Measurements from ENCODE around the gene KLF2. TPM values are rescaled to one million over a fixed set of nuclear protein-coding genes. Genes with fewer than 3 reads are reported as not detected.

The KLF2 gene
- total RNA-seq, 4 donors from 2014 or later, result 115 to 236 (median 167) TPM

DNA sequence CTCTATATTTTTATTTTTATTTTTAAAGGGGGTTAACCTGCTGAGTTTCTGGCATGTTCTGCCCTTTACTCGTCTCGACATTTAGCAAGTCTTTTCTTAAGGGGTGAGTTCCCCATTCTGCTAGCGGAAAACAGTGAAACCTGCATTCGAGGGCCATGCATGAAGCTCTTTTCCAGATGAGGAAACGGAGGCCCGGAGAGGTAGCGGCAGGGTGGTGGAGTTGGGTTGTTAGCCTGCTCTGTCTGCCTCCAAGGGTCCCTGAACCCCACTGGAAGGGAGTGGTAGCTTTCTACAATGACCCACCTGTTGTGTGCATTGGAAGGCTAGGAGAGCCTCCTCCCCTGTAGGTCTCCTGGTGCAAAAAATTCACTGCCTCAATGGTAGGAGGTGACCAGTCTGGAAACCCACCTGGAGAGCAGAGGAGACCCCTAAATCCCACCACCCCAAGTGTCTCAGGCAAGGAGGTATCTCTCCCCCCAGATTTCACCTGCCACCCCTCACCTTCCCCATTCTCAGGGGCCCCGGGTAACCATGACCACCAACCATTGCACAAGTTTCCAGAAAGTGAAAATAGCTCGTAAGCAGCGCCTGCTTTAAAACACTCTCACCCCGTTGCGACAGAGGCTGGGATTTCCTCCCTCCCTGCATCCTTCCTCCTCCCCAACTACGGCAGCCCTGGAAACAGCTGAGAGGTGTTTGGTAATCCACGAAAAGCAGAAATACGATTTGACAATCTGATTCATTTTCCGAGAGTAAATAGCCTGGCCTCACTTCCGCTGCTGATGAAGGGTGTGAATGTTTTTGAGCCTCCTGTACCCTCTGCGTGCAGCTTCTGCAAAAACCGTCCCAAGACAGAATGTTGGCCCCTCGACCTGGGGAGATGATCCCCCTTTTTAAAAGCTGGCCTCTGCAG lies 3.5 kb downstream of the KLF2 start:
- no peaks in the 10 kb centered on the region for H3K9me3 ChIP-seq
- TF ChIP-seq POLR2A (IDR thresholded peaks at IDR 0.05) (no peak), EP300 (IDR thresholded peaks at IDR 0.05) (peak; percentile 91 to 97)
- H3K27ac ChIP-seq, result peak overlapping the region; percentile 80 to 98 (median 88)
- H3K4me3 ChIP-seq, result peak overlapping the region; percentile 61 to 98 (median 78)
- no peaks in the 10 kb centered on the region for H3K27me3 ChIP-seq
- H3K36me3 ChIP-seq, result peaks cover 6 to 35% (median 19%) of the 10 kb centered on the region in 3 donors
- peaks cover 0 to 51% (median 28%) of the 10 kb centered on the region in 4 donors for H3K4me1 ChIP-seq
- DNase-seq (ENCODE audit: low spot score in 2 of 2), result peak; percentile 78 to 92
- 39% methylated on average over 20 of the region's 20 CpGs for WGBS, 2 donors

DNA sequence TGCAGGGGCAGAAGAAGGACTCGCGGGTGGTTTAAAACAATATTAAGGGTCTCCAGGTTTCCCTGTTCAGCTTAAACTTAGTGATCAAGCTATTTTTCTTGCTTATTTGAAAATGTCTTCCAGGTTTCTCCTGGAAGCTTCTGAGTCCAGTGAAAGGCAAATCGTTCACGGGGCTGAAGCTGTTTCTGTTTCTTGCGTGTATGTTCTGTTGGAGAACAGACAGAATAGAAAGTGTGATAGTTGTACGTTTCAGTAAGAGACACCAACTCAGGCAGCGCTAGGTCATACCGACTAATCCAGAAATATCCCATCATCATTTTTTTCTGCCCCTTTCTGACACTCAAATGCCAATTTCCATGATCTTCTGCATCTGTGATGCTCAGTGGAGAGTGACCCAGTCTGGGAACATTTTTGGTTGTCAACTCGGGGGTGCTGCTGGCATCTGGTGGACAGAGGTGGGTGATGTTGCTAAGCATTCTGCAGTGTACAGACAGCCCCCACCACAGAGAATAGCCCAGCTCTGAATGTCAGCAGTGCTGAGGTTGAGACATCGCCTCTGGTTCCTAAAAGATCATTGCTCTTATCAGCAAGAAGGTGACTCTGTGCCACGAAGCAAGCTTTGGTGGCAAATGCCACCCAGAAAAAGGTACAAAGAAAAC lies 4.3 kb downstream of the KLF2 start:
- peak overlapping the region; percentile 80 to 98 (median 88) for H3K27ac ChIP-seq
- TF ChIP-seq CTCF (IDR thresholded peaks at IDR 0.05), result no peak
- peak in 1 of 2 donors; percentile 3 for TF ChIP-seq EP300 (IDR thresholded peaks at IDR 0.05)
- peaks cover 6 to 35% (median 19%) of the 10 kb centered on the region in 3 donors for H3K36me3 ChIP-seq
- H3K4me3 ChIP-seq, result peak overlapping the region in 2 of 4 donors; percentile 61 to 91
- WGBS, 2 donors, result 44 to 48% methylated on average over 11 of the region's 11 CpGs
- H3K27me3 ChIP-seq, result no peaks in the 10 kb centered on the region
- peaks cover 0 to 43% (median 27%) of the 10 kb centered on the region in 4 donors for H3K4me1 ChIP-seq
- no peaks in the 10 kb centered on the region for H3K9me3 ChIP-seq
- DNase-seq (ENCODE audit: low spot score in 2 of 2), result no peak

DNA sequence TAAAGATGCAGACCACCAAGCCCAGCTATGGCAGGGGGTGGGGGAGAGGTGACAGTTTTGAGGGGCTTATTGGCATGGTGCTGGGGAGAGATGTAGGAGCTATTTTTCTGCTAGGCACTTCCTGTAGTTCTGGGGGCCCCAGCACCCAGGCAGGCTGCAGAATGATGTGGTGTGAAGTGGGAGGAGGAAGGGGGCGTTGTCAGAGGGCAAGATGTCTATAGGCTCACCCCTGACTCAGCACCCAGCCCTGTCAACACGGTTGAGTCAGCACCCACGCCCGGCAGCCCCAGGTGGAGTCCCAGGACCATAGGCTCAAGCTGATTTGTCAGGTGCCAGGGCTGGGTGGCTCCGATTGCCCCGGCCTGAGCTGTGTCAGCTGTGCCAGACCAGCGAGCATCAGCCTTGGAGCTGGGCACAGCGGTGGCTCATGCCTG lies 5.8 kb downstream of the KLF2 start:
- Histone ChIP-seq H3K36me3 (peaks cover 6 to 29% (median 19%) of the 10 kb centered on the region in 3 donors), H3K27ac (peak overlapping the region in 3 of 4 donors; percentile 27 to 72 (median 64)), H3K27me3 (no peaks in the 10 kb centered on the region), H3K4me1 (peaks cover 0 to 39% (median 23%) of the 10 kb centered on the region in 4 donors), H3K9me3 (no peaks in the 10 kb centered on the region), H3K4me3 (no peak overlapping the region)
- no peak for DNase-seq (ENCODE audit: low spot score in 2 of 2)
- 37 to 45% methylated on average over 7 to 8 of the region's 8 CpGs for WGBS, 2 donors
- no peak for TF ChIP-seq EP300 (IDR thresholded peaks at IDR 0.05)
- TF ChIP-seq POLR2A (IDR thresholded peaks at IDR 0.05), result no peak
- TF ChIP-seq CTCF (IDR thresholded peaks at IDR 0.05), result no peak

DNA sequence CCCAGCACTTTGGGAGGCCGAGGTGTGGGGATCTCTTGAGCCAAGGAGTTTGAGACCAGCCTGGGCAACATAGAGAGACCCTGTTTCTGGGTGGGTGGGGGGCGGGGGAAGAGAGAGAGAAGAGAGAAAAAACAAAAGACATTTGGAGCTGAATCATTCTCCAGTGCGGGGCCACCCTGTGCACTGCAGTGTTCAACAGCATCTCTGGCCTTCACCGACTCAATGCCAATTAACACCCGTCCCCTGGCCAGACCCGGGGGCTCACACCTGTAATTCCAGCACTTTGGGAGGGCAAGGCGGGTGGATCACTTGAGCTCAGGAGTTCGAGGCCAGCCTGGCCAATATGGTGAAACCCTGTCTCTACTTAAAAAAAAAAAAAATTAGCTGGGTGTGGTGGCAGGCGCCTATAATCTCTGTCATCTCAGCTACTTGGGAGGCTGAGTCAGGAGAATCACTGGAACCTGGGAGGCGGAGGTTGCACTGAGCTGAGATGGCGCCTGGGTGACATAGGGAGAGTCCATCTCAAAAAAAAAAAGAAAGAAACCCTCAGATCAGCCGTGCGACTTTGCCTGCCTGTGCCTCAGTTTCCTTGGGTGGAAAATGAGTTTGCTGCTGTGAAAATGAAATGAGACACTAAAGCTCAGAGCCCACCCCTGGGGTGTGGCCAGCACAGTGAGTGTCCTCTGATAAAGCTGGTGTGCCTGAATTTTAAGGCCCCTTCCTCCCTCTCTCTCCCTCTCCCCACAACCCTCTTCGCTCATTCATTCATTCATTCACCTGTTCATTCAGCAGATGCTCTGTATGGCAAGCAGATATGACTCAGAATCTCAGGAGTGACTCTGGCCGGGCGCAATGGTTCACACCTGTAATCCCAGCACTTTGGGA lies 6.4 kb downstream of the KLF2 start:
- peaks cover 6 to 22% (median 15%) of the 10 kb centered on the region in 3 donors for H3K36me3 ChIP-seq
- H3K9me3 ChIP-seq, result no peaks in the 10 kb centered on the region
- H3K27ac ChIP-seq, result peak overlapping the region in 3 of 4 donors; percentile 64 to 72 (median 70)
- peaks cover 0 to 37% (median 23%) of the 10 kb centered on the region in 4 donors for H3K4me1 ChIP-seq
- no peak for TF ChIP-seq CTCF (IDR thresholded peaks at IDR 0.05)
- TF ChIP-seq POLR2A (IDR thresholded peaks at IDR 0.05), result no peak
- no peak for TF ChIP-seq EP300 (IDR thresholded peaks at IDR 0.05)
- 70 to 80% methylated on average over 16 of the region's 16 CpGs for WGBS, 2 donors
- H3K4me3 ChIP-seq, result no peak overlapping the region
- DNase-seq (ENCODE audit: low spot score in 2 of 2), result no peak
- no peaks in the 10 kb centered on the region for H3K27me3 ChIP-seq

- peaks cover 0 to 2% (median under 1%) of the 10 kb centered on the region in 3 donors for H3K36me3 ChIP-seq
- 89 to 91% methylated on average over 12 of the region's 12 CpGs for WGBS, 2 donors
- H3K27ac ChIP-seq, result no peak overlapping the region
- TF ChIP-seq POLR2A (IDR thresholded peaks at IDR 0.05) (no peak), EP300 (IDR thresholded peaks at IDR 0.05) (no peak), CTCF (IDR thresholded peaks at IDR 0.05) (no peak)
- no peak overlapping the region for H3K4me3 ChIP-seq
- H3K4me1 ChIP-seq, result peaks cover 0 to 23% (median 17%) of the 10 kb centered on the region in 4 donors
- H3K9me3 ChIP-seq, result no peaks in the 10 kb centered on the region
- no peaks in the 10 kb centered on the region for H3K27me3 ChIP-seq
- DNase-seq (ENCODE audit: low spot score in 2 of 2), result no peak
Observed at GRCh38 chr19:16333001-16333586, 8.5 kb downstream of the KLF2 start.
